Uterus (tissue), 2 donors: ENCODE measurements around the gene TMEM132E.

Source experiments
- POLR2A ChIP-seq, 2 donors: fragments of 450-650 bp; IDR thresholded peaks; one replicate each; pipeline ENCODE4 v1.6.1; 2016; ENCODE audit warnings: antibody characterized with exemption in 2 of 2, mild to moderate bottlenecking in 1 of 2, moderate library complexity in 1 of 2
- TF ChIP-seq, protein P1 (sequence below), 4 experiments: fragments of 200-600 bp in 2 of 4; fragments of 450-650 bp in 2 of 4; sonication (generic) in 2 of 4; IDR thresholded peaks; one replicate each; pipeline ENCODE4 v1.5.1; 2016 to 2019; ENCODE audit warnings: antibody characterized with exemption in 4 of 4, mild to moderate bottlenecking in 2 of 4, moderate library complexity in 1 of 4

DNA sequence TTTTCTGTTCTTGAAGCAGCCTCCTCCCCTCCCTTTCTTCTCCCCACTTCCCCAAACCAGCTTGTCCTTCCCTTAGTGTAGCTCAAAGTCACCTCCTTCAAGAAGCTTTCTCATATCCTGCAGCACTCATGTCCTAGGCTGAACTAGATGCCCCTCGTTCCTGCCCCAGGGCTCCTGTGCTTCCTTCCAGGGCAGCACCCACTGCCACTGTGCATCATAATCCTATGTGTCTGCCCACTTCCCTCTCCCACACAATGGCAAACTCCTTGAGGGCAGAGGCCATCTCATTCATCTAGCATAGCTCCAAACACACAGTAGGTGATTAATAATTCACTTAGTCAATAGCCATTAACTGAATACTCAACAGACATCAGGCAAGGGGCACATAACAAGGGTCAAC lies 6.9 kb upstream of the TMEM132E start:
- TF ChIP-seq, protein P1, sequence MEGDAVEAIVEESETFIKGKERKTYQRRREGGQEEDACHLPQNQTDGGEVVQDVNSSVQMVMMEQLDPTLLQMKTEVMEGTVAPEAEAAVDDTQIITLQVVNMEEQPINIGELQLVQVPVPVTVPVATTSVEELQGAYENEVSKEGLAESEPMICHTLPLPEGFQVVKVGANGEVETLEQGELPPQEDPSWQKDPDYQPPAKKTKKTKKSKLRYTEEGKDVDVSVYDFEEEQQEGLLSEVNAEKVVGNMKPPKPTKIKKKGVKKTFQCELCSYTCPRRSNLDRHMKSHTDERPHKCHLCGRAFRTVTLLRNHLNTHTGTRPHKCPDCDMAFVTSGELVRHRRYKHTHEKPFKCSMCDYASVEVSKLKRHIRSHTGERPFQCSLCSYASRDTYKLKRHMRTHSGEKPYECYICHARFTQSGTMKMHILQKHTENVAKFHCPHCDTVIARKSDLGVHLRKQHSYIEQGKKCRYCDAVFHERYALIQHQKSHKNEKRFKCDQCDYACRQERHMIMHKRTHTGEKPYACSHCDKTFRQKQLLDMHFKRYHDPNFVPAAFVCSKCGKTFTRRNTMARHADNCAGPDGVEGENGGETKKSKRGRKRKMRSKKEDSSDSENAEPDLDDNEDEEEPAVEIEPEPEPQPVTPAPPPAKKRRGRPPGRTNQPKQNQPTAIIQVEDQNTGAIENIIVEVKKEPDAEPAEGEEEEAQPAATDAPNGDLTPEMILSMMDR (IDR thresholded peaks at IDR 0.05) = no peak
- no peak for TF ChIP-seq POLR2A (IDR thresholded peaks at IDR 0.05)
